GM21529 (cell line): ENCODE results near the gene SHF.
A peak's percentile ranks its signal among the peaks of the same experiment; 100 is the strongest.

Source experiments
- ATAC-seq: cut with Tn5 transposase; IDR thresholded peaks from one replicate; pipeline ENCODE4 v1.9.1; 2021; ENCODE audit not compliant: unreplicated experiment

SHF gene

GRCh38 chr15:45174069-45174468 is 13.7 kb downstream of the SHF start:
- no peak for ATAC-seq

GRCh38 chr15:45171912-45172311 is 15.9 kb downstream of the SHF start:
- no peak for ATAC-seq

GRCh38 chr15:45169608-45170480 is 17.9 kb downstream of the SHF start:
- no peak for ATAC-seq

DNA sequence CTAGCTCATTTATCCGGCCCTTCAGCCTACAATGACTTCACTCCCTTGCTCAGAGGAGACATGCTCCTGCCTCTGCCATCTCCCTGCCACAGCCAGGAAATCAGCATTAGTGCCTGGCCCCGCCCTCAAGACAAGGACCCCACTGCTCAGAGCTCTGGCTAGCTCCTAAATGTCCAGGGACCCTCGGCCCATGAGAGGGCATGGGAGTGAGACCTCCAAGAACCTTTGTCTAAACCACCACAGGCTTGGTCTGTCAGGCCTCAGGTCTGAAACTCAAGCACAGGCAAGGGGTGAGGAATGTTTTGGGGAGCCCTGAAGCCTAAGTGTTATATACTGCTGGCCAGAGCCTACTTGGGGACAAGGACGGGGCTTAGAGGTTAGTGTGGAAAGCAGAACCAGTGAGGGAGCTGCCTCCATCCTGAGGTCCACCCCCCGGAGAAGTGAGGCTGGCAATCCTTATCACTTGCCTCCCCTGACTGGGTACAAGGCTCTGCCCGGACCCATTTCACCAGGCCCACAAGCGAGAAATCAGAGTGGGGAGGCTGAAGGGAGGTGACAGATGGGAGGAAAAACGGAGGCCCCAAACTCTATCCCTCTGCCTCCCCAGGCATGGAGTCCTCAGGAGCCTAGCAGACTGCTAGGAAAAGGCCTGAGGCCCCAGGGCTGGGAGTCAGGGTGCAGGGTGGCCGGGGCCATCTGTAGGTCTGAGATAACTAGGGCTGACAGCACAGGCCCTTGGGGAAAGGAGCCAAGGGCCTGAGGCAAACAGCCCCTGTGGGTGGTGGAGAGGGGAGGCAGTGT is 18.8 kb downstream of the SHF start:
- ATAC-seq: no peak

DNA sequence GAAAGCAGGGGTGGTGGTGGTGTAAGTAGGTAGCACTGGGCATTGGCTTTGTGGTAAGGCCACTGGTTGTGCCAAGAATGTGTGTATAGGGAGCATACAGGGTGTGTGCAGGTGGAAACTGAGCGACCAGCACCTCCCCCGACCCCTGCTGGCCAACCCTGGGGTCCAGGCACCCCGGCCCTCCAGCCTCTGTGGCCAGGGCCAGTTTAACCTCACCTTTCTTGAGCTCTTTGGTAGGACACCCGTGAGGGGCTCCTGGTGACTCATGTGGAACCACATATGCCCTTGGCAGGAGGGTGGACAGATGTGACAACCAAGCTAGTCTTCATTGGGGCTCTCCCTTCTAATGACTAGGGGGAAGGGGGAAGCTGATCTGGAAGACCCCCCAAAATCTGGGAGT is 19.5 kb downstream of the SHF start:
- ATAC-seq: no peak

DNA sequence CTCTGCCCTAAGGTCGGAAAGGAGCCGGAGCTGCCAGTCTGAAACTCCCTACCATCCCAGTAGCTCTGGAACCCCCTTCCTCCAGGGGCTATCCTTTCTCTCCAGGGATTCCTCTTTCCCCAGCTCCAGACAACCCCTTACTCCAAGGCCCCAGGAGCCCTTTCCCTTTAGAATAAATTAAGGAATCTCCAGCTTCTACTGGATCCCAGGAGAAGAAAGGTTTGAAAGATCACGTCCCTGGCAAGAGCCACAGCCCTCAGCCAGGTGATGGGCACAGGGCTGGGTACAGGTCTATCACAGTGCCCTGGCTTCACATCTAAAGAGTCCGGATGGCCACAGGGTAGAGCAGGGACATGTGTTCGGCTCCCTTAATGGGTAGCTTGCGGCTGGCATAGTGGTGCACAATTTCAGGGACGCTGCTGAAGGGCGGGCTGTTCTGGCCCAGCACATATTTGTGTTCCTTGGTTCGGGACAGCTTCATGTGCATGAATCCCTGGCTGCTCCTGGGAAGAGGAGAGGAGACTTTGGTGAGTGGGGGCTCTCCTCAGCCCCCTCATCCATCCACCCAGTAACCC is 20.0 kb downstream of the SHF start:
- ATAC-seq: no peak

DNA sequence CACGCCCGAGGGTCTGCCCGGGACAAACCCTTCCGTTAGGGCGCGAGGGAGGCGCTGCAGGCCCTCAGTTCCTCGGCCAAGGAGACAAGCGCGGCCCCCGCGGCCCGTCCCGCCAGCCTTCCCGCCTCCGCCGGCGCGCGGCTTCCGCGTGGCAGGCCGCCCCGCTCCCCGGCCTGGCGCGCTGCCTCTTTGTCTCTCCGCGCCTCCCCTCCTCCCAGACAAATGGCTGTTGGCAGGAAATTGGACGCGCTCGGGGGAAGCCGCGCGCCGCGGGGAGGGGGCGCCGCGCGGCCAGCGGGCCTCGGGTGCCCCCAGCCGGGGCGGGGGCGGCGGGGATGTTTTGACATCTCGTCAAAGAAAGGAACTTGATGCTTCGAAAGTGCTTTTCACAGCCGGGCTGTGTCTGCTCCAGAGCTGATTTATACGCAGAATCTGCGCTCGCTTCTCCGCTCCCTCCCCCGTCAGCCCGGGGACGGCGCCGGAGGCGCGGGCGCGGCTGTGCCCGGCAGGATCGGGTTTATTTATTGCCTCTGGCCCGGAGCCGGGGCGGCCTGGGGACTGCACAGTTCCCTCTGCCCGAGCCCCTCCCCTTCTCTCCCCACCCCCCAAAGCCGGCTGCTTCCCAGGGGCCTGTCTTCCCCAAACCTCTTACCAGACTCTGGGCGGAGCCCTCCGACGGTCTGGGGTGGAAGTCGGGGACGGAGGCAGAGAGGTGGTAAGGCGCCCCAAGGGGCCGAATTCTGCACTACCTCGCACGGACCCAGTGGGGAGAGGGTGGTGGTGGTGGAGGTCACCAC is 20.7 kb downstream of the SHF start:
- ATAC-seq: peak; percentile 95

- no peak for ATAC-seq
These were observed 22.2 kb downstream of the SHF start for GRCh38 chr15:45165536-45165935.

DNA sequence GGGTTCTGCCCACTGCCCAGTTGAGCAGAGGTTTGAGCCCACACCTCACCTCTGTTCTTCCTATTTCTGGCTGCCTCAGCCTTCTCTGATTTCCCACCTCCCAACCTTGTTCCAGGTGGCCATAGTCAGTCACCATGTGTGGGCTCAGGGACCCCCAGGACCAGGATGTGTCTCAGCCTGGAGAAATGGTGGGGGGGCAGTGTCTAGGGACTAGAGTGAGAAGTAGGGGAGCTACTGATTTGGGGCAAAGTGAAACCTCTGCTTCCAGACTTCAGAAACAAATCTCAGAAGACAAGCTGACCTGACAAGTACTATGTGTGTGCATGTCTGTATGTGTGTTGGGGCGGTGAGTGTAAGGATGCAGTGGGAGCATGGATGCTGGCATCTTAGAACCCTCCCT is 22.9 kb downstream of the SHF start:
- no peak for ATAC-seq

- ATAC-seq: no peak
These were observed 24.3 kb downstream of the SHF start for GRCh38 chr15:45163508-45163856.

- ATAC-seq: no peak
These were observed 24.8 kb downstream of the SHF start for GRCh38 chr15:45162771-45163507.

- ATAC-seq: no peak
These were observed 26.1 kb downstream of the SHF start for GRCh38 chr15:45161666-45162065.

DNA sequence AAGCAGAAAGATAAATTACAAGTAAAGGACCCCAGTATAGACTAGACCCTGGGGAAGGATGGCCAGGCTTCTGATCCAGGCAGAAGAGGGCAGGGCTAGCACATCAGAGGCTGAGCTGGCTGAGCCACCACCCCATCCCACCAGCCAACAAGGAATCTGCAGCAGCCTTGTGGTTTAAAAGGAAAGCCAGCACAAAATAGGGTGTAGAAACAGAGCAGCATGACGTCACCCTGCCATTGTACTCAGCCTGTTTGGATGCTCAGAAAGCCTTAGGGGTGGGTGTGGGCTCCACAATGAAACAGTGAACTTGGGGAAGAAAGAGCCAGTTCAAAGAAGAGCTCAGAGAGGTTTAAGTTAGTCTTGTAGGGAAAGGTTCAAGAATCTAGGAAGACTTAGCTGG is 29.8 kb downstream of the SHF start:
- no peak for ATAC-seq

GRCh38 chr15:45156744-45157455 is 30.9 kb downstream of the SHF start:
- no peak for ATAC-seq

GRCh38 chr15:45155739-45156138 is 32.0 kb downstream of the SHF start:
- no peak for ATAC-seq

GRCh38 chr15:45151998-45152828 is 35.6 kb downstream of the SHF start:
- ATAC-seq: no peak

GRCh38 chr15:45150997-45151396 is 36.8 kb downstream of the SHF start:
- ATAC-seq: no peak

DNA sequence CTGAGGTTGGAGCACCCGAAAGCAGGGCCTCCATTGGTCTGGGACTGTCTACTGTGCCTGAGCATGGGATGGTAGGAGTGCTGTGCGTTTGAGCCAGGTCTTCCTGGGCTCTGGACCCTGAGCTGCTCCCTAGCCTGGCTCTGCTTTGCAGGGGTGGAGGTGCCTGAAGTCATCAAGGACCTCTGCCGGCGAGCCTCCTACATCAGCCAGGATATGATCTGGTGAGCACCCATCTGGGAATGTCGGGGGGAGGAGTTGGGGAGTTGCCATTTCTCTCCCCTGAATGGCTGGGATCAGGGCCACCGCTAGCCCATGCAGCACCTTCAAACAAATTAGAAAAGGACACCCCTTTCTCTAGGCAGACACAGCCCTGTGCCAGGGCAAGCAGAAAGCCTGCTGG is 37.3 kb downstream of the SHF start:
- no peak for ATAC-seq

GRCh38 chr15:45149060-45149459 is 38.7 kb downstream of the SHF start:
- no peak for ATAC-seq
